ENCODE measurements around the gene XCL1. TPM values are rescaled to one million over a fixed set of nuclear protein-coding genes. Genes with fewer than 3 reads are reported as not detected.

Gene XCL1
- total and polyA plus RNA-seq, 9 donors: 0.15 to 1.4 (median 0.20) TPM; not detected in 5

GRCh38 chr1:168608796-168609715, 32.7 kb downstream of the XCL1 start:
- WGBS, 3 donors: 42 to 48% (median 47%) methylated on average over 20 of the region's 20 CpGs
- no peak for TF ChIP-seq EP300 (IDR thresholded peaks at IDR 0.05)
- TF ChIP-seq POLR2A (IDR thresholded peaks at IDR 0.05): no peak
- no peak for TF ChIP-seq CTCF (IDR thresholded peaks at IDR 0.05)
- peak; percentile 68 to 81 (median 72) for DNase-seq
- Histone ChIP-seq H3K9me3 (no peaks in the 10 kb centered on the region), H3K36me3 (no peaks in the 10 kb centered on the region), H3K27ac (no peak overlapping the region), H3K4me3 (no peak overlapping the region), H3K4me1 (ENCODE audit: insufficient read depth) (peaks cover 7% of the 10 kb centered on the region), H3K27me3 (no peaks in the 10 kb centered on the region)
- intact Hi-C loops (cut with DNase I): loop anchor here in 3 of 4 donors (5.0 to 10.0 kb wide), 3 partner anchors 496 to 738 kb away; partner anchors contain the start of gene ATP1B1 (in 1 of the 3)

GRCh38 chr1:168609741-168610510, 33.5 kb downstream of the XCL1 start:
- no peak overlapping the region for H3K4me3 ChIP-seq
- no peaks in the 10 kb centered on the region for H3K36me3 ChIP-seq
- TF ChIP-seq CTCF (IDR thresholded peaks at IDR 0.05) (no peak), POLR2A (IDR thresholded peaks at IDR 0.05) (no peak), EP300 (IDR thresholded peaks at IDR 0.05) (no peak)
- H3K9me3 ChIP-seq: no peaks in the 10 kb centered on the region
- no peaks in the 10 kb centered on the region for H3K27me3 ChIP-seq
- peaks cover 10% of the 10 kb centered on the region for H3K4me1 ChIP-seq (ENCODE audit: insufficient read depth)
- no peak overlapping the region for H3K27ac ChIP-seq
- WGBS, 3 donors: 34 to 42% (median 39%) methylated on average over 10 of the region's 10 CpGs
- peak in 1 of 5 donors; percentile 7 for DNase-seq
- intact Hi-C loops (cut with DNase I): loop anchor here in 3 of 4 donors (5.0 to 10.0 kb wide), 3 partner anchors 495 to 737 kb away; partner anchors contain the start of gene ATP1B1 (in 1 of the 3)

GRCh38 chr1:168613038-168613451, 36.6 kb downstream of the XCL1 start:
- no peak overlapping the region for H3K4me3 ChIP-seq
- DNase-seq: peak in 1 of 5 donors; percentile 13
- WGBS, 3 donors: 37 to 51% (median 50%) methylated on average over 1 of the region's 1 CpG
- no peaks in the 10 kb centered on the region for H3K36me3 ChIP-seq
- intact Hi-C loops (cut with DNase I): no loop called here
- H3K27me3 ChIP-seq: no peaks in the 10 kb centered on the region
- no peaks in the 10 kb centered on the region for H3K9me3 ChIP-seq
- H3K27ac ChIP-seq: peak overlapping the region in 1 of 2 donors; percentile 6
- TF ChIP-seq EP300 (IDR thresholded peaks at IDR 0.05) (no peak), CTCF (IDR thresholded peaks at IDR 0.05) (no peak), POLR2A (IDR thresholded peaks at IDR 0.05) (no peak)
- peaks cover 10% of the 10 kb centered on the region for H3K4me1 ChIP-seq (ENCODE audit: insufficient read depth)

GRCh38 chr1:168613691-168614231, 37.4 kb downstream of the XCL1 start:
- Histone ChIP-seq H3K4me3 (no peak overlapping the region), H3K9me3 (no peaks in the 10 kb centered on the region), H3K36me3 (no peaks in the 10 kb centered on the region), H3K27ac (peak overlapping the region in 1 of 2 donors; percentile 6), H3K27me3 (no peaks in the 10 kb centered on the region), H3K4me1 (ENCODE audit: insufficient read depth) (peaks cover 10% of the 10 kb centered on the region)
- DNase-seq: peak; percentile 42 to 58 (median 53)
- intact Hi-C loops (cut with DNase I): no loop called here
- WGBS, 3 donors: 22 to 25% (median 22%) methylated on average over 8 of the region's 8 CpGs
- TF ChIP-seq EP300 (IDR thresholded peaks at IDR 0.05): peak; percentile 19
- no peak for TF ChIP-seq POLR2A (IDR thresholded peaks at IDR 0.05)

All from ovary (tissue), 9 donors.